Measurements from ENCODE around the gene HCN4.

Gene HCN4

GRCh38 chr15:73393336-73393735, 24.6 kb upstream of the HCN4 start:
- no peak for TF ChIP-seq CTCF (conservative IDR thresholded peaks at IDR 0.05)
- no peak overlapping the region for H3K27ac ChIP-seq

- H3K27ac ChIP-seq, result no peak overlapping the region
- no peak for TF ChIP-seq CTCF (conservative IDR thresholded peaks at IDR 0.05)
These were observed 23.3 kb upstream of the HCN4 start for GRCh38 chr15:73392025-73392424.

DNA sequence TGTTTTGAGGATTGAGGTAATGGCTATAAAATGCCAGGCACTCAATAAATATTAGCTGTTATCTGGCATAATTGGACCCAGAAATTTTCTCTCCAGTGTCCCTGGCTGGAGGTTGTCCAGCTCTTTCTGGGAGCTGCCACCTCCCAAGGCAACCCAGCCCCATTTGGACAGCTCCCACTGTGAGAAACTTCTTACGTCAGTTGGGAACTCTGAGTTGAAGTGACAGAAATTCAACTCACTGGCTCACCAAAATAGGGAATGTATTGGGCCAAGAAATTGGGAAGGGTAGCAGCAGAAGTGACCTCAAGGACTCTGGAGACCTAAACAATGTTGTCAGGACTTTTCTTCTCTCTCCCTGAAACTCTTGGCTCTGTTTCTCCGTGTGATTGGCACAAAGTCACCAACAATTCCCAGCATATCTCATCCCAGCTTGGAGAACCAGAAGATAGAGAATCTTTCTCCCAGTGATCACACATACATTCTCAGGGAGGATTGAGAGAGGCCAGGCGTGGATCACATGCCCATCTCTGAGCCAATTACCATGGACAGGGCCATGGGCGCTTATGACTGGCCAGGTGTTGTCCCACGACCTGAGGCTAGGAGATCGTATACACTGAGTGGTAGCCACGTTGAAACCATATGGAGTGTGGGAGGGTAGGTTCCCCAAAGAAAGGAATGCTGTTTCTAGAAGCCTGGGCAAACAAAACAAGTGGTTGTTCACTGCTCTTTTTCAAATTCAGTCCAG, 22.5 kb upstream of the HCN4 start:
- no peak for TF ChIP-seq CTCF (conservative IDR thresholded peaks at IDR 0.05)
- no peak overlapping the region for H3K27ac ChIP-seq

DNA sequence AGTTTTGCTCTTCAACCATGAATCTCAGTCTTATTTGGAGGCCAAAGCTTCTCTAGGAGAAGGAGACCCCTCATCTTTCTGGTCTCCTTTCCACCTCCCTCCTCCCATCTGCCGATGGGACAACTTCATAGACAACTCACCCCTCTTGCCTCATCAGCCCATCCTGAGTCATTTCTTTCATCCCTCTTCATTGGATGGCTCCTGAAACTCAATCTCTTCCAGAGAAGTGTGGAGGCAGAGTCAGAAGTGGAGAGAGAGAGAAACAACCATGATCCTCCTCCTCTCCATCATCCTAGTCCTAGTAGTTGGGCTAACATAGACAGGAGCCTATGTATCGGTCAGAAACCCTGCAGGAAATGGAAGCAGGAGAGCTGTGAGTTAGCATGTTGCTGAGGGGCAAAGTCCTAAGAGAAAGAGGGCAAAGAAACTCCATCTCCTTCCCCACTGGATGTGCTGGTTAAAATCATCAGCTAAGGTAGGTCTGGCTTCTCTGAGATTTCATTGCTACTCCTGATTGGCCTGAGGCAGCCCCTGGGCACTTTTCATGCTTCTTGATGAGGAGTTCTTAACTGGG, 21.3 kb upstream of the HCN4 start:
- no peak for TF ChIP-seq CTCF (conservative IDR thresholded peaks at IDR 0.05)
- no peak overlapping the region for H3K27ac ChIP-seq

DNA sequence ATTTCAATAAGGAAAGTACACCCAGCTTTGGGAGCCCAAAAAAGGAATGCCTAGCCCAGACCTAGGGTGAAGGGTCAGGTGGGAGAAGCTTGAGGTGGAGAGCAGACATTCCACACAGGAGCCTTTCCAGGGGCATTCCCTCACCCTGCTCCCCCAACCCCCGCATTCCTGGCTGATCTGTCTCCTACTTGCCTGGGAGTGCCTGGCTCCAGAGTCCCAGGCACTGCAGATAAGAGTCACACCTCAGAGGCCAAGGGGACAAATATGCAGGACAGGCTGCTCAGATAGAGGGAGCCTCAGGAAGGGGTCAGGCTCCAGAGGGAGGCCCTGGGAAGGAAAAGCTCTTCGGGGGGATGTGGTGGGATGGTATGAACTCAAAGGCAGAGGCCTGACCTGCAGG, 20.8 kb upstream of the HCN4 start:
- H3K27ac ChIP-seq, result no peak overlapping the region
- no peak for TF ChIP-seq CTCF (conservative IDR thresholded peaks at IDR 0.05)

DNA sequence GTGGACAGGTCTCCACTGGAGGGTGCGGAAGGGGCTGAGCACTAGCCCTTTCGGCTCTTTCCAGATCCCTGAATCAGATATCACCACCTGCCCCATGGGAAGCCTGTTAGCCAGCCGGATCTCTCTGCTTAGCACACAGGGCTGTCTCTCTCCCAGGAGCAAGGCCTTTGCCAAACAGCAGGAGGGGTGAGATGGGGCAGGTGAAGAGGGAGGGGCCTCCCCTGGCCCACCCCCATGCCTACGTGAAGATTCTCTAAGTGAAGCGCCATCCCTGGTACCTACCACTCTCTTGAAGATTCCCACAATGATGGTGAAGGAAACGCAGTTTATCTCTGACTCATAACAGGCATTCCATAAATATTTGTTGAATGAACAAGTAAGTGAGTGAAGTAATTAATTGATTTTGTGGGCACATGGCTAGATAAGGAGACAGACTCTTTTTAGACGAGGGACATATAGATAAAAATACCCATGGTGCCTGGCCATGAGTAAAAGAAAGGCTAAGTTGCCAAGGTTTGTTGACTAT, 19.6 kb upstream of the HCN4 start:
- H3K27ac ChIP-seq, result no peak overlapping the region
- TF ChIP-seq CTCF (conservative IDR thresholded peaks at IDR 0.05), result no peak

GRCh38 chr15:73387507-73388255, 18.9 kb upstream of the HCN4 start:
- H3K27ac ChIP-seq, result no peak overlapping the region
- TF ChIP-seq CTCF (conservative IDR thresholded peaks at IDR 0.05), result no peak
